Chondrocyte (in vitro differentiated cells): ENCODE data around the gene TOR1AIP2. TPM values are rescaled to one million over a fixed set of nuclear protein-coding genes. Genes with fewer than 3 reads are reported as not detected.

Experiments
- DNase-seq: peaks from one replicate; pipeline ENCODE4 v3.0.0; 2021; ENCODE audit warnings: mixed read lengths, low spot score
- H3K27ac Mint-ChIP-seq: one replicate; pipeline ENCODE4 v1.8.0; 2021; ENCODE audit warnings: mild to moderate bottlenecking, moderate library complexity, mixed read lengths; ENCODE audit not compliant: unreplicated experiment
- H3K27me3 Mint-ChIP-seq: 2 replicates; pipeline ENCODE4 v1.8.0; 2021; ENCODE audit warnings: low read depth, mixed read lengths
- H3K36me3 Mint-ChIP-seq: 2 replicates; pipeline ENCODE4 v1.8.0; 2021; ENCODE audit warnings: low read depth, mixed read lengths
- H3K4me1 Mint-ChIP-seq: 2 replicates; pipeline ENCODE4 v1.8.0; 2021; ENCODE audit warnings: low read depth, mild to moderate bottlenecking, mixed read lengths
- H3K4me3 Mint-ChIP-seq: one replicate; pipeline ENCODE4 v1.8.0; 2021; ENCODE audit warnings: mild to moderate bottlenecking, moderate library complexity, mixed read lengths; ENCODE audit not compliant: unreplicated experiment
- H3K9me3 Mint-ChIP-seq: 2 replicates; pipeline ENCODE4 v1.8.0; 2021; ENCODE audit warnings: low read depth, mixed read lengths
- CTCF ChIP-seq: fragments of 200-600 bp; sonication (generic); IDR thresholded peaks from 2 replicates; pipeline ENCODE4 v1.5.0; 2021; ENCODE audit warnings: antibody characterized with exemption, mild to moderate bottlenecking, moderate library complexity
- total RNA-seq: library from RNA; stranded (reverse); gene quantifications from 3 replicates; pipeline ENCODE4 v1.2.1, GENCODE V29; 2021

The TOR1AIP2 gene
- total RNA-seq, 1 donor from 2014 or later, result 85.8 TPM

- Mint-ChIP-seq H3K4me3 (no peak overlapping the region), H3K27ac (no peak overlapping the region), H3K9me3 (no peaks in the 10 kb centered on the region), H3K27me3 (no peaks in the 10 kb centered on the region), H3K36me3 (no peaks in the 10 kb centered on the region), H3K4me1 (no peaks in the 10 kb centered on the region)
- TF ChIP-seq CTCF, result no peak
- peak; percentile 92 for DNase-seq
Observed at GRCh38 chr1:179824265-179824664, 53.3 kb downstream of the TOR1AIP2 start.

GRCh38 chr1:179823693-179824092, 53.9 kb downstream of the TOR1AIP2 start:
- no peak for TF ChIP-seq CTCF
- no peaks in the 10 kb centered on the region for H3K36me3 Mint-ChIP-seq
- peak; percentile 21 for DNase-seq
- no peaks in the 10 kb centered on the region for H3K27me3 Mint-ChIP-seq
- H3K27ac Mint-ChIP-seq, result no peak overlapping the region
- H3K9me3 Mint-ChIP-seq, result no peaks in the 10 kb centered on the region
- no peak overlapping the region for H3K4me3 Mint-ChIP-seq
- no peaks in the 10 kb centered on the region for H3K4me1 Mint-ChIP-seq

GRCh38 chr1:179822065-179822464, 55.5 kb downstream of the TOR1AIP2 start:
- Mint-ChIP-seq H3K36me3 (no peaks in the 10 kb centered on the region), H3K9me3 (no peaks in the 10 kb centered on the region), H3K4me3 (no peak overlapping the region), H3K4me1 (no peaks in the 10 kb centered on the region), H3K27ac (no peak overlapping the region), H3K27me3 (no peaks in the 10 kb centered on the region)
- TF ChIP-seq CTCF, result no peak
- DNase-seq, result no peak

- Mint-ChIP-seq H3K27ac (no peak overlapping the region), H3K9me3 (no peaks in the 10 kb centered on the region), H3K36me3 (no peaks in the 10 kb centered on the region), H3K4me3 (no peak overlapping the region), H3K4me1 (no peaks in the 10 kb centered on the region), H3K27me3 (no peaks in the 10 kb centered on the region)
- peak; percentile 65 for DNase-seq
- TF ChIP-seq CTCF, result no peak
Observed at GRCh38 chr1:179821524-179821923, 56.1 kb downstream of the TOR1AIP2 start.

GRCh38 chr1:179820226-179820970, 57.2 kb downstream of the TOR1AIP2 start:
- Mint-ChIP-seq H3K9me3 (no peaks in the 10 kb centered on the region), H3K27ac (no peak overlapping the region), H3K4me1 (peaks cover 4% of the 10 kb centered on the region), H3K36me3 (no peaks in the 10 kb centered on the region), H3K27me3 (no peaks in the 10 kb centered on the region), H3K4me3 (no peak overlapping the region)
- no peak for TF ChIP-seq CTCF
- peak; percentile 75 for DNase-seq
